Activated CD8-positive, alpha-beta memory T cell treated with anti-CD3 and anti-CD28 coated beads for 24 hours (primary cell): Measurements from ENCODE around the gene KPNA4.
A peak's percentile ranks its signal among the peaks of the same experiment; 100 is the strongest.

ENCODE experiments used
- DNase-seq: peaks from one replicate; pipeline ENCODE4 v3.0.0-alpha.2; 2020

The KPNA4 gene

GRCh38 chr3:160449636-160450598, 115.5 kb downstream of the KPNA4 start, which contains the start of gene TRIM59:
TSS of gene TRIM59 (minus strand) at chr3:160449786. CDS start at chr3:160439183, 10,603 bp downstream.
- DNase-seq, result peak; percentile 97

DNA sequence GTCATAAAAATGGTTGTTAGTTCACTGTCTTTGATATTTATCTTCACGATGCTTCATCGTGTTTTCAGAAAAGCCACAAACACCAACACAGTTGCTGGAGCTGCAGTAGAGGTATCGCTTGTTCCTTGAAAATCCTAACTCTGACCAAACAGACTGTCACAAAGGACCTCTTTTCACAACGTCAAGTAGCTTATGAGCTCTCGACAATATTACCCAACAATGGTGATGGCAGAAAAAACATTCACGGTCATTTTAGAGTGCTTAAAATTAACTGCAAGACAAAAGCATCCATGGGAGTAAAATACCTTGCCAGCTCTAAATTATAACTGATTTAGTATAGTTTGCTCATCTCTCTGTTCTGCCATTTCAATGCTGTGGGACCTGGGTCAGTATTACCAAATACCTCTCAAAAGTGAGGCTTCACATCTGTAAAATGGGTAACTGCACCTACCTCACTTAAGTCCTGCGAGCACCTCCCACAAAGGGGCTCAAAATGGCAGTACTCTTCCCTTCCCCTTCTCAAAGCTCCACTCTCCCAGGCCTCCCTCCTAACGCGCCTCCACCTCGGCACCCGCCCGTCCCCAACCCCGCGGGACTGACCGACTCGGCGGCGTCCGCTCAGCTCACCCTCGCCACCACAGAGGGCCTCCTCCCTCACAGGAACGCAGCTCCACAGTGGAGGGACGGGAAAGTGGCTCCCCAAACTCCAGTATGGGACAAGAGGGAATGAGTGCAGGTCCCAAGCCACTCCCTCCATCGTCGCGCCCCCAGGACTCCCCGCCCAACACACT, 116.3 kb downstream of the KPNA4 start:
- no peak for DNase-seq

GRCh38 chr3:160447544-160447943, 117.8 kb downstream of the KPNA4 start:
- no peak for DNase-seq

DNA sequence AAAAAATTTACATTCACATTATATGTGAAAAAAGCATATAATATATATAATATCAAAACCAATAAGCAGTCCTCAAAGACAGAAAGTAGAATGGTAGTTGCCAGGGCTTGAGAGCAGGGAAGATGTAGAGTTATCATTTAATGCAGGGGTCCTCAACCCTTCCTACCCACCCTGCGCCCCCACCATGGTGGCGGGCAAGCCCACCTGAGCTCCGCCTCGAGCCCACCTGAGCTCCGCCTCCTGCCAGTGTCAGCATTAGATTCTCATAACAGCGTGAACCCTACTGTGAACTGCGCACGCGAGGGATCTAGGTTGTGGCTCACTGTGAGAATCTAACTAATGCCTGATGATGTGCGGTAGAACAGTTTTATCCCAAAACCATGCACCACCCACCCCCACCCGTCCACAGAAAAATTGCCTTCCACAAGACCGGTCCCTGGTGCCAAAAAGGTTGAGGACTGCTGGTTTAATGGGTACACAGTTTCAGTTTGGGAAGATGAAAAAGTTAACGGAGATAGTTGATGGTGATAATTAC, 118.8 kb downstream of the KPNA4 start:
- DNase-seq, result no peak

GRCh38 chr3:160445854-160446253, 119.5 kb downstream of the KPNA4 start:
- DNase-seq, result no peak
